ENCODE results near the gene NPW.
A peak's percentile ranks its signal among the peaks of the same experiment; 100 is the strongest.

The NPW gene

GRCh38 chr16:2040041-2040786, 20.6 kb downstream of the NPW start:
- Mint-ChIP-seq H3K36me3 (ENCODE audit: low read depth) (no peaks in the 10 kb centered on the region), H3K4me3 (no peak overlapping the region), H3K9me3 (no peaks in the 10 kb centered on the region), H3K4me1 (ENCODE audit: low read depth) (no peaks in the 10 kb centered on the region), H3K27me3 (no peaks in the 10 kb centered on the region), H3K27ac (no peak overlapping the region)

DNA sequence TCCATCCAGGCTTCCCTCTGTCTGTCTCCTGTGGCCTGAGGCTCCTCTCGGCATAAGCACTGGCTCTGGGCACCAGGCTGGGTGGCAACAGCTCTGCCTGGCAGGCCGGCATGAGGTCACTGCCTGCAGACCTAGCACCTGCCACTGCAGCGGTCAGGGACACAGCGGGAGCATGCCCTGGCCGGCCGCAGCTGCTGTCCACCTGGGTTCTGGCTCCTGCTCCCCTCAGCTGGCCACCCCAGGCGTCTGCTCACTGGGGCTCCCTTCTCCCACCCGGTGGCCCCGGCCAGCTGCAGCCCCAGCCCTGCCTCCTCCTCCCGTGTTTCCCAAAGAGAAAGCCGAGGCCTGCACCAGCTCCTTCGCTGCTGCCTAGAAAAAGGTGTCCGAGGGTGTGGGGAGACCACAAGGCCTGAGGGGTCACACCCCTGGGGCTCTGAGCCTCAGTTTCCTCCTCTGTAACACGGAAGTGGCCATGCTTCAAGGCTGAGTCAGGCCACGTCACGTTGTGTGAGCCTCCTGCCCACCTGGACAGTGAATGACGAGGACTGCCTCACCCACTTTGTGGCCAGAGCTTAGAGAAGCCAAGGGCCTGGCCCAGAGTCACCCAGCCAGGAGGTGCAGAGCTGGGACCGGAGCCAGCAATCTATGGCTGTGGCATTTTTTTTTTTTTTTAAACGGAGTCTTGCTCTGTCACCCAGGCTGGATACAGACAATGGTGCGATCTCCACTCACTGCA, 21.4 kb downstream of the NPW start:
- Mint-ChIP-seq H3K27me3 (no peaks in the 10 kb centered on the region), H3K36me3 (ENCODE audit: low read depth) (no peaks in the 10 kb centered on the region), H3K4me3 (no peak overlapping the region), H3K4me1 (ENCODE audit: low read depth) (no peaks in the 10 kb centered on the region), H3K27ac (no peak overlapping the region), H3K9me3 (no peaks in the 10 kb centered on the region)

DNA sequence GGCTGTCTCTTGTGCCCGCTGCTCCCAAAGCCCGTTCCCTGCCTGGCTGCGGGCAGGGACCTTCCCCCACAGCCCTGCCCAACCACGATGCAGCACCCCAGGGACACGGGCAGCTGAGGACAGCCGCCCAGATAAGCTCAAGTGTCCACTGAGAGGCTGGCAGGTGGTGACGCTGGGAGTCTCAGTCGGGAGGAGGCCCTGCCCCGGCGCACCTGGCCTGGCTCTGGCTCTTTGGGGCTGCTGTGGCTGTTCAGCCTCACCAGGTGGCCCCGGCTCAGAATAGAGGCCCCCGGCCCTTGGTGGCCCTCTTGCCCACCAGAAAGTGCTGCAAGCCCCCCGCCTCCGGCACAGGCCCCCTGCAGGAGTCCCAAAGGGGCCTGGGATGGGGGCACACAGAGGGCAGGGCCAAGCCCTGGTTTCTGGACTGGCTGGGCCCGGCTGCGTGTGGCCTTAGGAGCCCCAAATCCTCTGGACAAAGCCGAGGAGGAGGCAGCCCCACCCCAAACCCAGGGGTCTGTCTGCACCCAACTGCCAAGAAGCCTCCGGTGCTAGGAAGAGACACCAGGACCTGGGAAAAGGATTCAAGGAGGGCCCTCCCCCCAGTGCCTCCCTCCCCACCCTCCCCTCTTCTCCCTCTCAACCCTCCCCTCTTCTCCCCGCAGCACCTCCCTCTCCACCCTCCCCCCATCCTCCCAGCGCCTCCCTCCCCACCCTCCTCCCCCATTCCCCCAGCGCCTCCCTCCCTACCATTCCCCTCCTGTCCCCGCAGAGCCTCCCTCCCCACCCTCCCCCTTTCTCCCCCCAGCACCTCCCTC, 22.8 kb downstream of the NPW start:
- H3K36me3 Mint-ChIP-seq (ENCODE audit: low read depth): no peaks in the 10 kb centered on the region
- H3K27me3 Mint-ChIP-seq: no peaks in the 10 kb centered on the region
- H3K4me1 Mint-ChIP-seq (ENCODE audit: low read depth): peaks cover 5% of the 10 kb centered on the region
- H3K9me3 Mint-ChIP-seq: no peaks in the 10 kb centered on the region
- no peak overlapping the region for H3K4me3 Mint-ChIP-seq
- no peak overlapping the region for H3K27ac Mint-ChIP-seq

- H3K36me3 Mint-ChIP-seq (ENCODE audit: low read depth): no peaks in the 10 kb centered on the region
- no peaks in the 10 kb centered on the region for H3K9me3 Mint-ChIP-seq
- no peak overlapping the region for H3K27ac Mint-ChIP-seq
- peaks cover 5% of the 10 kb centered on the region for H3K4me1 Mint-ChIP-seq (ENCODE audit: low read depth)
- no peaks in the 10 kb centered on the region for H3K27me3 Mint-ChIP-seq
- no peak overlapping the region for H3K4me3 Mint-ChIP-seq
Observed at GRCh38 chr16:2042986-2043666, 23.5 kb downstream of the NPW start.

DNA sequence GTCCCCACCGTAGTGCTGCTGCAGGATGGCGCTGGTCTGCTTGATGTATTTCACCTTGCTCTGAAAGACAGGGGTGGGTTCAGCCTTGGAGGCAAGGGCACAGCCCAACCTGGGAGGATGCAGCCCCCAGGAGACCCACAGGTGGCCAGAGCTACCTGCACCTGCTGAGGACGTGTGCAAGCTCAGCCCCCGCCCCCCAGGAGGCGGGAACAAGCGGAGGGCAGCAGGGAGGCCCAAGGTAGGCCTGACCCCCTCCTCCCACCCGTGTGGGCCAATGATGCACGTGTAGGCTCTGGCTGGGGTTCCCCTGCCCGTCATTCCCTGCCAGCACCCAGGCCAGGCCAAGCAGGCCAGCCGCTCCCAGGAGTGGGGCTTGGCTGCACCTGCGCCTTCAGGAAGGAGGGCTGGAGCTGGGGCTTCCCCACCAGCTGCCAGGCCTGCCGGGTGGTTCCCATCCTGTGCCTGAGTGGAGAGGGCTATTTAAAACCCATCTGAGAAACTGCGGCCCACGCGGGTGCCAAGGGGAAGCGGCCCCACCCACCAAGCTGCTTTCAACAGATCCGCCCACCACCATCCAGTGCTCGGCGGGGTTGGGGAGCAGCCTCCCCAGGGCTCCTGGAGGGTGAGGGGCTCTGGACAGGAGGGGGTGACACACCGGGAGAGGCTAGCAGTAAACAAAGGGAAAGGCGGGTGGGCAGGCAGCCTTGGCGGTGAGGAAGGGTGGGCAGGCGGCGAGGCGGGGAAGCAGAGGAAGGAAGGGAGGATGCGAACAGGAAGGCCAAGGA, 24.3 kb downstream of the NPW start:
- Mint-ChIP-seq H3K27me3 (no peaks in the 10 kb centered on the region), H3K4me3 (no peak overlapping the region), H3K4me1 (ENCODE audit: low read depth) (peaks cover 11% of the 10 kb centered on the region), H3K9me3 (no peaks in the 10 kb centered on the region), H3K36me3 (ENCODE audit: low read depth) (no peaks in the 10 kb centered on the region), H3K27ac (no peak overlapping the region)

DNA sequence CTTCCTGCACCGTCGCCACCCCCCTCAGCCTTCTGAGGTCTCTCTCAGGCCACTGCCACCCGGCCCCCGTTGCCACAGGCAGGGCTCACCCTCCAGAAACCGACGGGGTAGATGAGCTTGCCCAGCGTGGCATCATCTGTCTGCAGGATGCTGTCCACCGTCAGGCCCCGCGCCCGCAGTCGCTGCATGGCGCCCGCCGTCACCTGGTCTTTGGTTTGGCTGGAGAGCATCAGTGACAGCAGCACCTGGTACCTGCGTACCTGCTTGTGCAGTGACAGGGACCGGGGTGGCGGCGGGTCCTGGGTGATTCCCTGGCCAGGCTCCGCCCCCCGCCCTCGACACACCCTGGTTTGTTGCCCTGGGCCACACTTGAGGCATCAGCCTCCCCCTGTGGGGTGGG, 25.0 kb downstream of the NPW start:
- peaks cover 16% of the 10 kb centered on the region for H3K4me1 Mint-ChIP-seq (ENCODE audit: low read depth)
- no peaks in the 10 kb centered on the region for H3K36me3 Mint-ChIP-seq (ENCODE audit: low read depth)
- H3K9me3 Mint-ChIP-seq: no peaks in the 10 kb centered on the region
- no peak overlapping the region for H3K27ac Mint-ChIP-seq
- no peak overlapping the region for H3K4me3 Mint-ChIP-seq
- H3K27me3 Mint-ChIP-seq: no peaks in the 10 kb centered on the region

DNA sequence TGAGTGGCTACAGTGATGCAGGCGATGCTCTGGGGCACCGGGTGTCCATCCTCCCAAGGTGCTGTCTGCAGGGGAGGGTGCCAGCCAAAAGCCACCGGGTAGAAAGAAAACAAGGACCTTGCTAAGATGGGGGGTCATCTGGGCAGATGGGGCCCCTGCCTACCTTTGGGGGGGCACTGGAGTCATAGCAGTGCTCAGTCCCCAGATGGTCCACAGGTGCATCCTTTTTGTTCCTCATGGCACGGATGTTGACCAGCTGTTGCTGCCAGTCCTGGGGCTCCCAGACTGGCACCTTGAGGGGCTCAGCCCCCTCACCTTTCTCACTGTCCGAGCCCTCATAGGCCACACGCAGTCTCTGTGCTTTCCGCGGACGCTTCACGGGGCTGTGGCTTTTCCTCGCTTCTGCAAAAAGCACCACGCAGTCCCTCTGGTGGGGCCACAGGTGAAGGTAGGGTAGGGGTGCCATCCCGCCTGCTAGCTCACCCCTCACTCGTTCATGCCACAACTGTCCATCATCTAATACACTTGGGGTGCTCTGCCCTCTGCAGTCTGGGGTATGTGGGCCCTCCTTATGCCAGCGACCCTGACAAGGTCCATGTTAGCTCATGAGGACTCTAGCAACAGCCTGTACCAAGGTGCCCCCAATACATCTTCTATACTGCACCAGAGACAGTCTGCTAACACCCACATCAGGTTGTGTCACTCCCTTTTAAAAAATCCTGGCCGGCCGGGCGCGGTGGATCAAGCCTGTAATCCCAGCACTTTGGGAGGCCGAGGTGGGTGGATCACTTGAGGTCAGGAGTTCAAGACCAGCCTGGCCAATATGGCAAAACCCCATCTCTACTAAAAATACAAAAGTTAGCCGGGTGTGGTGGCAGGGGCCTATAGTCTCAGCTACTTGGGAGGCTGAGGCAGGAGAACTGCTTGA, 26.6 kb downstream of the NPW start:
- Mint-ChIP-seq H3K4me3 (peak overlapping the region; percentile 90), H3K27ac (no peak overlapping the region), H3K27me3 (no peaks in the 10 kb centered on the region), H3K36me3 (ENCODE audit: low read depth) (peaks cover 6% of the 10 kb centered on the region), H3K9me3 (no peaks in the 10 kb centered on the region), H3K4me1 (ENCODE audit: low read depth) (peaks cover 16% of the 10 kb centered on the region)

GRCh38 chr16:2046893-2047329, 27.3 kb downstream of the NPW start:
- H3K27me3 Mint-ChIP-seq: no peaks in the 10 kb centered on the region
- peaks cover 9% of the 10 kb centered on the region for H3K36me3 Mint-ChIP-seq (ENCODE audit: low read depth)
- H3K4me1 Mint-ChIP-seq (ENCODE audit: low read depth): peaks cover 16% of the 10 kb centered on the region
- H3K4me3 Mint-ChIP-seq: peak overlapping the region; percentile 90
- H3K9me3 Mint-ChIP-seq: no peaks in the 10 kb centered on the region
- H3K27ac Mint-ChIP-seq: peak overlapping the region; percentile 47

GRCh38 chr16:2047330-2048115, 27.9 kb downstream of the NPW start, which contains the start of the genes NTHL1 and TSC2:
Gene NTHL1, minus strand, starts transcription at chr16:2047834. Its CDS starts 11 bp downstream, at chr16:2047823.
Gene TSC2, plus strand, starts transcription at chr16:2047985. Its CDS starts 631 bp downstream, at chr16:2048616.
- peaks cover 16% of the 10 kb centered on the region for H3K4me1 Mint-ChIP-seq (ENCODE audit: low read depth)
- no peaks in the 10 kb centered on the region for H3K9me3 Mint-ChIP-seq
- no peaks in the 10 kb centered on the region for H3K27me3 Mint-ChIP-seq

DNA sequence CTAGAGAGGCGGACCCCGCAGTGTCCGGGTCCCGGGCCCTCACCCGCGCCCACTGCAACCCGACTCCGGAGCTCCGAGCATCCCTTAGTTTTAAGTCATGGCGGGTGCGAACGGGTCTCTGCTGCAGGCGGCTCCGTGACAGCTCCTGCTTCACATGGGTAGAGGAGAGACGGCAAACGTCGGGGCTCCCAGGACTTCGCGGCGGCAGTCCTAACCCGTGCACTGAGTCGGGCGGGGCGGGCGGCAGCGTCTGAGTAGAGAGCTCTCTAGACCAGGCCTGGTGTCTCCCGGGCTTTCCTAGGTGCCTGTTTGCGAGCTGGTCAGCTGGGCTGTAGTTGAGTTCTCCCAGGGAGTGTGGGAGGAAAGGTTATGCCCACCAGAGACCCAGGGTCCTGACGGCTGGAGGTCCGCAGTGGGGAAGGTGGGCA, 28.5 kb downstream of the NPW start:
- peak overlapping the region; percentile 90 for H3K4me3 Mint-ChIP-seq
- H3K27ac Mint-ChIP-seq: no peak overlapping the region
- no peaks in the 10 kb centered on the region for H3K27me3 Mint-ChIP-seq
- peaks cover 9% of the 10 kb centered on the region for H3K36me3 Mint-ChIP-seq (ENCODE audit: low read depth)
- peaks cover 16% of the 10 kb centered on the region for H3K4me1 Mint-ChIP-seq (ENCODE audit: low read depth)
- H3K9me3 Mint-ChIP-seq: no peaks in the 10 kb centered on the region

More at GRCh38 chr16:2047330-2048115, 27.9 kb downstream of the NPW start, which contains the start of the genes NTHL1 and TSC2:
- Mint-ChIP-seq H3K27ac (peak within 1 kb of the TSS; percentile 58), H3K36me3 (ENCODE audit: low read depth) (peaks cover 9% of the 10 kb centered on the region), H3K4me3 (peak within 1 kb of the TSS; percentile 90)

GRCh38 chr16:2053211-2053610, 33.6 kb downstream of the NPW start:
- H3K27ac Mint-ChIP-seq: no peak overlapping the region
- H3K27me3 Mint-ChIP-seq: no peaks in the 10 kb centered on the region
- H3K4me1 Mint-ChIP-seq (ENCODE audit: low read depth): peaks cover 10% of the 10 kb centered on the region
- peaks cover 15% of the 10 kb centered on the region for H3K36me3 Mint-ChIP-seq (ENCODE audit: low read depth)
- no peaks in the 10 kb centered on the region for H3K9me3 Mint-ChIP-seq
- H3K4me3 Mint-ChIP-seq: no peak overlapping the region

DNA sequence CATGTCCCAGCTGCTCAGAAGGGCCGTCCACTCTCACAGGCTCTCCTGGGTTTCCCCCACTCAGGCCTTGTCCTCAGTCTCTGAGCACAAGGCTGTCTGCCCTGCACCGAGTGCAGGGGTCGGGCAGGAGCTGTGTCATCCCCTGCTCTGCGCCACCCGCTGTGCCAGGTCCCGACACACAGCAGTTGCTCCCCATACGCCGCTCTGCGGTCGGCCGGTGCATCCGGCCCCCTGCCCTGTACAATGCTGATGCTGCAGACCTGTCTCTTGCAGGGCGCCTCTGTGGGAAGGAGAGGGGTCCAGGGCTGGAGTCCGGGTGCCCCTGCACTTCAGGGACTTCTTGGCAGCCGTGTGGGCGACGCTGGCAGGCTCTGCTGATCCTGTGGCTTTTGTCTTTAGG, 34.3 kb downstream of the NPW start:
- Mint-ChIP-seq H3K4me3 (no peak overlapping the region), H3K9me3 (no peaks in the 10 kb centered on the region), H3K27ac (no peak overlapping the region), H3K4me1 (ENCODE audit: low read depth) (peaks cover 5% of the 10 kb centered on the region), H3K27me3 (no peaks in the 10 kb centered on the region), H3K36me3 (ENCODE audit: low read depth) (peaks cover 15% of the 10 kb centered on the region)

Data from stimulated activated naive CD8-positive, alpha-beta T cell treated with anti-CD3 and anti-CD28 coated beads, Interleukin-15, Interleukin-2, amounts not matched to agents 100 ng/mL and 50 ng/mL, for 24 hours (primary cell).